GM23248 (cell line): ENCODE results near the gene RAB4A. TPM values are rescaled to one million over a fixed set of nuclear protein-coding genes. Genes with fewer than 3 reads are reported as not detected.

Experiments used
- DNase-seq: peaks from one replicate; pipeline ENCODE4 v3.0.0-alpha.2; 2015
- H2AFZ ChIP-seq: fragments of 200-600 bp; sonication (generic); 2 replicates; pipeline ENCODE4 v1.6.1; 2016; ENCODE audit warnings: antibody characterized with exemption
- H3F3A ChIP-seq: fragments of 200-600 bp; sonication (generic); 2 replicates; pipeline ENCODE4 v1.6.1; 2016; ENCODE audit warnings: mild to moderate bottlenecking, antibody characterized with exemption, mixed run types; ENCODE audit not compliant: insufficient read depth
- H3K27ac ChIP-seq: fragments of 200-600 bp; sonication (generic); 2 replicates; pipeline ENCODE4 v1.5.1; 2016; ENCODE audit warnings: mild to moderate bottlenecking
- H3K27me3 ChIP-seq: fragments of 200-600 bp; sonication (generic); replicated peaks from 2 replicates; pipeline ENCODE4 v1.6.1; 2016; ENCODE audit warnings: mild to moderate bottlenecking; ENCODE audit not compliant: insufficient read depth
- H3K36me3 ChIP-seq: fragments of 200-600 bp; sonication (generic); 2 replicates; pipeline ENCODE4 v1.6.1; 2016; ENCODE audit warnings: low read depth, mild to moderate bottlenecking
- H3K4me1 ChIP-seq: fragments of 200-600 bp; sonication (generic); 2 replicates; pipeline ENCODE4 v1.6.1; 2016; ENCODE audit warnings: mild to moderate bottlenecking; ENCODE audit not compliant: insufficient read depth
- H3K4me2 ChIP-seq: fragments of 200-600 bp; sonication (generic); one replicate; pipeline ENCODE4 v1.6.1; 2016; ENCODE audit warnings: mild to moderate bottlenecking; ENCODE audit not compliant: unreplicated experiment
- H3K4me3 ChIP-seq: fragments of 200-600 bp; sonication (generic); 2 replicates; pipeline ENCODE4 v1.5.1; 2016; ENCODE audit warnings: mild to moderate bottlenecking
- H3K79me2 ChIP-seq: fragments of 200-600 bp; sonication (generic); 2 replicates; pipeline ENCODE4 v1.6.1; 2016; ENCODE audit warnings: mild to moderate bottlenecking; ENCODE audit not compliant: insufficient read depth
- H3K9ac ChIP-seq: fragments of 200-600 bp; sonication (generic); 2 replicates; pipeline ENCODE4 v1.6.1; 2016; ENCODE audit warnings: mild to moderate bottlenecking
- H3K9me2 ChIP-seq: fragments of 200-600 bp; sonication (generic); 2 replicates; pipeline ENCODE4 v1.6.1; 2016; ENCODE audit warnings: mixed run types, mild to moderate bottlenecking, moderate library complexity; ENCODE audit not compliant: insufficient read depth
- H3K9me3 ChIP-seq: fragments of 200-600 bp; sonication (generic); one replicate; pipeline ENCODE4 v1.6.1; 2017; ENCODE audit warnings: low read depth
- H4K20me1 ChIP-seq: fragments of 200-600 bp; sonication (generic); 2 replicates; pipeline ENCODE4 v1.6.0; 2016; ENCODE audit not compliant: insufficient read depth
- EZH2 ChIP-seq: fragments of 200-600 bp; sonication (generic); IDR thresholded peaks from 2 replicates; pipeline ENCODE4 v1.6.1; 2018; ENCODE audit warnings: antibody characterized with exemption, mild to moderate bottlenecking; ENCODE audit not compliant: insufficient read depth, poor library complexity, severe bottlenecking
- EZH2phosphoT487 ChIP-seq: fragments of 200-600 bp; sonication (generic); IDR thresholded peaks from 2 replicates; pipeline ENCODE4 v1.6.1; 2018; ENCODE audit warnings: antibody characterized with exemption, moderate library complexity, mild to moderate bottlenecking, low read depth; ENCODE audit not compliant: insufficient read depth
- in situ Hi-C: fragments of 300-500 bp; cut with MboI; formaldehyde crosslinking; loops from 2 replicates; pipeline ENCODE4 v1.15.0; 2020
- polyA plus RNA-seq: library from polyadenylated mRNA; unstranded; fragments of >200 nt; fragmentation: Nextera tagmentation; extraction: Ambion mirVana; gene quantifications from 2 replicates; pipeline ENCODE4 v1.2.1, GENCODE V29; 2016
- total RNA-seq: library from RNA; depleted of rRNA; stranded (reverse); fragments of >200 nt; shearing (Covaris generic); gene quantifications from 2 replicates; pipeline ENCODE4 v1.2.3, GENCODE V29; 2014; rRNA removed

RAB4A gene
- total and polyA plus RNA-seq, 2 experiments from 2014 or later: 43.4 to 47.2 TPM

- H3K4me3 ChIP-seq: no peak overlapping the region
- H3K27ac ChIP-seq: no peak overlapping the region
- H2AFZ ChIP-seq: no peak overlapping the region
- TF ChIP-seq EZH2phosphoT487: no peak
- no peak for TF ChIP-seq EZH2
- H4K20me1 ChIP-seq: no peaks in the 10 kb centered on the region
- in situ Hi-C loops: no loop called here
- H3K4me1 ChIP-seq: no peaks in the 10 kb centered on the region
- H3K9ac ChIP-seq: no peak overlapping the region
- H3K27me3 ChIP-seq: peaks cover 22% of the 10 kb centered on the region
- no peaks in the 10 kb centered on the region for H3K36me3 ChIP-seq
- no peaks in the 10 kb centered on the region for H3K9me3 ChIP-seq
- H3K79me2 ChIP-seq: no peaks in the 10 kb centered on the region
- H3K9me2 ChIP-seq: no peaks in the 10 kb centered on the region
- H3F3A ChIP-seq: no peaks in the 10 kb centered on the region
- H3K4me2 ChIP-seq: no peak overlapping the region
- no peak for DNase-seq
Measured at GRCh38 chr1:229354226-229354625, 83.3 kb downstream of the RAB4A start.

Other genes starting within 250 kb of the RAB4A start
- gene CCSAP, start 71.9 kb downstream of the RAB4A start, total RNA-seq: 7.8 and 9.0 TPM in 2 replicates
- 3.4 and 3.5 TPM in 2 replicates for gene CCSAP, start 71.9 kb downstream of the RAB4A start, polyA plus RNA-seq
- 0.22 TPM in 1 of 2 replicates, not detected in the other for gene ACTA1, start 163.0 kb downstream of the RAB4A start, total RNA-seq
- gene ACTA1, start 163.0 kb downstream of the RAB4A start, polyA plus RNA-seq: not detected in 2 replicates
- gene NUP133, start 237.2 kb downstream of the RAB4A start, total RNA-seq: 26.6 and 29.1 TPM in 2 replicates
- gene NUP133, start 237.2 kb downstream of the RAB4A start, polyA plus RNA-seq: 16.6 and 16.7 TPM in 2 replicates